Body of pancreas (tissue), 4 donors: ENCODE results near the gene TMEM266. TPM values are rescaled to one million over a fixed set of nuclear protein-coding genes. Genes with fewer than 3 reads are reported as not detected.

Experiments used
- ATAC-seq: fragments of 150-250 bp; one replicate; pipeline ENCODE4 v1.9.1; 2016
- DNase-seq, 4 donors: peaks; one replicate each; pipeline ENCODE4 v3.0.0-alpha.2; 2019
- H3K27ac ChIP-seq, 4 donors: fragments of 200-600 bp; sonication (generic); 1 replicate in 3 of 4; 2 replicates in 1 of 4; pipeline versions ENCODE4 v1.5.1 to v1.6.1; 2016 to 2019; ENCODE audit warnings: mild to moderate bottlenecking in 1 of 4, mixed read lengths in 1 of 4, moderate library complexity in 1 of 4
- H3K27me3 ChIP-seq, 2 donors: fragments of 200-600 bp; sonication (generic); one replicate each; pipeline ENCODE4 v1.6.0; 2016; ENCODE audit warnings: mild to moderate bottlenecking in 1 of 2
- H3K36me3 ChIP-seq, 2 donors: fragments of 200-600 bp; sonication (generic); replicated peaks in 1 of 2; 2 replicates each; pipeline ENCODE4 v1.5.1; 2016; ENCODE audit warnings: low read depth in 2 of 2; ENCODE audit not compliant: insufficient read depth in 1 of 2
- H3K4me1 ChIP-seq: fragments of 200-600 bp; sonication (generic); one replicate; pipeline ENCODE4 v1.6.0; 2016
- H3K4me3 ChIP-seq, 2 donors: fragments of 200-600 bp; sonication (generic); 1 replicate in 1 of 2; 2 replicates in 1 of 2; pipeline ENCODE4 v1.5.1; 2016 to 2019
- H3K9me3 ChIP-seq, 3 donors: fragments of 200-600 bp; sonication (generic); 1 replicate in 2 of 3; 2 replicates in 1 of 3; pipeline ENCODE4 v1.5.1; 2016
- POLR2A ChIP-seq, 3 donors: fragments of 450-650 bp; IDR thresholded peaks; one replicate each; pipeline ENCODE4 v1.6.1; 2016; ENCODE audit warnings: antibody characterized with exemption in 3 of 3, mild to moderate bottlenecking in 2 of 3
- WGBS, 2 donors: methylation state at CpG; one replicate each; pipeline ENCODE4 v1.1.5; 2017; 5-methylcytosine and 5-hydroxymethylcytosine counted together
- intact Hi-C: fragments of 100-400 bp; cut with DNase I; formaldehyde crosslinking; loops from one replicate; pipeline ENCODE4 v1.15.1; 2023
- total RNA-seq, 2 donors: library from RNA; depleted of rRNA; stranded (reverse); fragments of >200 nt; gene quantifications; one replicate each; pipeline ENCODE4 v1.1.0, GENCODE V29; 2016
- TF ChIP-seq, protein P1 (sequence below), 7 experiments: fragments of 450-650 bp in 4 of 7; fragments of 200-600 bp in 3 of 7; sonication (generic) in 3 of 7; IDR thresholded peaks; one replicate each; pipeline ENCODE4 v1.5.1; 2016 to 2019; ENCODE audit warnings: antibody characterized with exemption in 7 of 7

Gene TMEM266
- total RNA-seq, 2 donors from 2014 or later = 0.66 to 9.1 TPM

DNA sequence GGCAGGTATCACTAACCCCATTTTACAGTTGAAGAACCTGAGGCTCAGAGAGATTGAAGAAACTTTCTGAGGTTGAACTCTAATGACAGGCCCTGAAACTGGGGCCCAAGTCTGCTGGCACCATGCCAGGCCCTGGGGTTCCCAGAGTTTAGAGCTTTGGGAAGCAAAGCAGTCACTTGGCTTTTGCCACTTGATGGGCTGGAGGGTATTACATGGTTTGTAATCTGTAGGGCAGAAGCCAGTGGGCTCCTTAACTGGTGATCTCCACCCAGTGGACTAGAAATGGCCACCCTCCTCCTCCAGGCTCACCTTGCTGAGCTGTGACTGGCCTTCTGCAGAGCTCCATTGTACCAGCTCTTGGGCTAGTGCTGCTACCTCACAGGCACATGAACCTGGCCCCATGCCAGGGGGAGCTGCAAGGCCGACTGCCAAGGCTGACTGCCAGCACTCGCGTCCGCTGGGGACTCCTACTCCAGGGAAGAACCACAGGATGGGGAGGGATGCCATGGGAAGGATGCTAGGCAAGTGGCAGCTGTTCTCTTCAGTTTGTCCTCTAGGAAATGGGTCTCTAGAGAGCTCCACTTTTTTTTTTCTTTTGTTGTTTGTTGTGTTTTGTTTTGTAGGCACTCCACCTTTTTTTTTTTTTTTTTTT, 146.7 kb downstream of the TMEM266 start:
- H3K36me3 ChIP-seq = no peaks in the 10 kb centered on the region
- no peaks in the 10 kb centered on the region for H3K27me3 ChIP-seq
- no peaks in the 10 kb centered on the region for H3K9me3 ChIP-seq
- H3K4me3 ChIP-seq = no peak overlapping the region
- DNase-seq (peak; percentile 91 to 97 (median 94)), ATAC-seq (peak; percentile 77)
- H3K27ac ChIP-seq = no peak overlapping the region
- TF ChIP-seq POLR2A (IDR thresholded peaks at IDR 0.05) = no peak
- TF ChIP-seq, protein P1, sequence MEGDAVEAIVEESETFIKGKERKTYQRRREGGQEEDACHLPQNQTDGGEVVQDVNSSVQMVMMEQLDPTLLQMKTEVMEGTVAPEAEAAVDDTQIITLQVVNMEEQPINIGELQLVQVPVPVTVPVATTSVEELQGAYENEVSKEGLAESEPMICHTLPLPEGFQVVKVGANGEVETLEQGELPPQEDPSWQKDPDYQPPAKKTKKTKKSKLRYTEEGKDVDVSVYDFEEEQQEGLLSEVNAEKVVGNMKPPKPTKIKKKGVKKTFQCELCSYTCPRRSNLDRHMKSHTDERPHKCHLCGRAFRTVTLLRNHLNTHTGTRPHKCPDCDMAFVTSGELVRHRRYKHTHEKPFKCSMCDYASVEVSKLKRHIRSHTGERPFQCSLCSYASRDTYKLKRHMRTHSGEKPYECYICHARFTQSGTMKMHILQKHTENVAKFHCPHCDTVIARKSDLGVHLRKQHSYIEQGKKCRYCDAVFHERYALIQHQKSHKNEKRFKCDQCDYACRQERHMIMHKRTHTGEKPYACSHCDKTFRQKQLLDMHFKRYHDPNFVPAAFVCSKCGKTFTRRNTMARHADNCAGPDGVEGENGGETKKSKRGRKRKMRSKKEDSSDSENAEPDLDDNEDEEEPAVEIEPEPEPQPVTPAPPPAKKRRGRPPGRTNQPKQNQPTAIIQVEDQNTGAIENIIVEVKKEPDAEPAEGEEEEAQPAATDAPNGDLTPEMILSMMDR (IDR thresholded peaks at IDR 0.05) = no peak
- intact Hi-C loops = no loop called here
- 6 to 8% methylated on average over 4 of the region's 4 CpGs for WGBS, 2 donors
- H3K4me1 ChIP-seq = peaks cover 5% of the 10 kb centered on the region

DNA sequence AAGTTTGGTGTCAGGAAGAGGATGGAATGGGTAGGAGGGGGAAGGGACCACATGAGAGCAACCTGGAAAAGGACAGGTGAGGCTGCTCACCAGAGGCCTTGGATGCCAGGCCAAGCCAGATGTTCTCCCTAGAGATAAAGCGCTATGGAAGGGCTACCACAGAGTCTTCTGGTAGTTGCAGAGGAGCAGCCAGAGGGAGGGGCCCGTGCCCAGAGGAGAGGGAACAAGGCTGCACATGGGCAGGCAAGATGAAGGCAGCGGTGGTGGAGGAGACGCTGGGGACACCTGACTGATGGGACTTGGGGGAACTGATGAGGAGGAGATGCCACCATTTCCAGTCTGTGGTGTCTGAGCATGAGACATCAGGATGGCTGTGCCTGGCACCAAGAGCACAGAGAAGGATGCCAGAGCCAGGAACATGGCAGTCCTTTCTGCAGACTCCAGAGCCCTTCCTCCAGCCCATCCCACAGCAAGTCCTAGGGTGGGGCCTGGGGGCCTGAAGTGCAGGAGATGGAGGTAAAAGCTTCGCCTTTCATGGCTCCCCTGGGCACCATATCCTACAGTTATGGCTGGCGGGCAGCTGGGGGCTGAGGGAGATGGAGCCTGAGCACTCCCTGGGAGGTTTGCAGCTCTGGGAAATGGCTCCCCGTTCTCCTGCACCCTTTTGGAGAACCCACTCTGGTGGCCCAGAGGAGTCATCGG, 148.4 kb downstream of the TMEM266 start:
- TF ChIP-seq, protein P1 (IDR thresholded peaks at IDR 0.05) = no peak
- no peak for TF ChIP-seq POLR2A (IDR thresholded peaks at IDR 0.05)
- 91 to 98% methylated on average over 5 to 7 of the region's 8 CpGs for WGBS, 2 donors
- Histone ChIP-seq H3K27ac (no peak overlapping the region), H3K9me3 (no peaks in the 10 kb centered on the region), H3K4me1 (peaks cover 5% of the 10 kb centered on the region), H3K36me3 (no peaks in the 10 kb centered on the region), H3K27me3 (no peaks in the 10 kb centered on the region), H3K4me3 (no peak overlapping the region)
- ATAC-seq (no peak), DNase-seq (no peak)
- intact Hi-C loops = no loop called here

DNA sequence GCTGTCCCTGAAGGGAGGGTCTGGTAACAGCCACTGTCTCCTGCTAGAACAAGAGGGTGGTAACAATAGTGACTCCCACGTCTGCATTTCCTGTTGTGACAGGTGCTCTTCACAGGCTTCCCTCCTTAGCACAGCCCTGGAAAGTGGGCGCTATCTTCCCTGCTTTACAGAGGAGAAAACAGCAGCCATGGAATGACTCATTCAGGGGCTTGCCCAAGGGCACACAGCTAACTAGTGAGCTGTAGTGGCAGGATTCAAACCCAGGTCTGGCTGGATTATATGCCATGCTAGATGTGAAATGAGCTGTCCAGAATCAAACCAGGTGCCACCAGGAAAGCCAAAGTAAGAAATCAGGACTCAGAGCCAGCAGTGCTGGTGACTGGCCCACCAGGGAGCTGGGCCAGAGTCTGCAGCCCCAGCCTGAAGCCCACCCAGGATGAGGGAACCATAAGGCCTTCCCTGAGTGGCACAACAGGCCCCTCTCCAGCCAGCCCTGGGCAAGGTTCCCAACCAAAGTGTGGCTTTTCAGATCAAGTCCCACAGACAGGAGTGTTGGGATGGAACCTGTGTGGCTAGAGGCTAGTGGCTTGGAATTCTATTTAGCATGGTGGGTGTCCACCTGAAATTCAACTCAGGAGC, 149.1 kb downstream of the TMEM266 start:
- Histone ChIP-seq H3K4me1 (peaks cover 5% of the 10 kb centered on the region), H3K4me3 (no peak overlapping the region), H3K27me3 (no peaks in the 10 kb centered on the region), H3K9me3 (no peaks in the 10 kb centered on the region), H3K27ac (no peak overlapping the region), H3K36me3 (no peaks in the 10 kb centered on the region)
- ATAC-seq (no peak), DNase-seq (no peak)
- TF ChIP-seq, protein P1 (IDR thresholded peaks at IDR 0.05) = no peak
- no peak for TF ChIP-seq POLR2A (IDR thresholded peaks at IDR 0.05)
- intact Hi-C loops = no loop called here
- 93% methylated on average over 2 of the region's 2 CpGs; no CpG with 5 or more reads in 1 of the 2 donors for WGBS, 2 donors

DNA sequence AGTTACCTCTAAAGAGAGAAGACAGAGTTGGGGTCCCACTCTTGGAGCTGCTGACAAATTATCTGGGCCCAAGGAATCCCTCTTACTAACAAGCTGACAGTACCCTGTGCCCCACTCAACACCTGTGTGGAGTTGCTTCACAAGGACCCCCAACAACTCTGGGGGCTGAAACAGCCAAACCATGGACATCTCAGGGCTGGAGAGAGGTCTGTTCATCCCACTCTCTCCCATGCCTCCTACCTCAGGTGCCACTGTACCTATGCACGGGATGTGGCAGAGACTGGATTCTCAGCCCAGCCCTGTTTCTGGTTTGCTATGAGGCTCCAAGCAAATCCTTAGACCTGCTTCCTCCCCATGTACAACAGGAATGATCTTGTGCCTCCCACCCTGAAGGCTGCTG, 149.7 kb downstream of the TMEM266 start:
- 93 to 100% methylated on average over 1 of the region's 1 CpG for WGBS, 2 donors
- no peak for ATAC-seq
- intact Hi-C loops = no loop called here

More for the DNA sequence above, 149.7 kb downstream of the TMEM266 start:
- H3K36me3 ChIP-seq = no peaks in the 10 kb centered on the region
- TF ChIP-seq POLR2A (IDR thresholded peaks at IDR 0.05) = no peak
- TF ChIP-seq, protein P1 (IDR thresholded peaks at IDR 0.05) = no peak
- H3K4me3 ChIP-seq = no peak overlapping the region
- H3K9me3 ChIP-seq = no peaks in the 10 kb centered on the region
- no peak for DNase-seq
- H3K27me3 ChIP-seq = no peaks in the 10 kb centered on the region
- no peak overlapping the region for H3K27ac ChIP-seq
- peaks cover 5% of the 10 kb centered on the region for H3K4me1 ChIP-seq
